C4-2B (cell line): Measurements from ENCODE around the gene TRHDE.

Experiments used
- H3K27ac ChIP-seq: fragments of 450-650 bp; 2 replicates; pipeline ENCODE4 v1.5.1; 2017
- CTCF ChIP-seq: fragments of 450-650 bp; conservative IDR thresholded peaks from 2 replicates; pipeline ENCODE4 v1.5.1; 2017; ENCODE audit warnings: mild to moderate bottlenecking
- ZFX ChIP-seq: fragments of 450-650 bp; IDR thresholded peaks from 2 replicates; pipeline ENCODE4 v1.6.1; 2017

TRHDE gene

DNA sequence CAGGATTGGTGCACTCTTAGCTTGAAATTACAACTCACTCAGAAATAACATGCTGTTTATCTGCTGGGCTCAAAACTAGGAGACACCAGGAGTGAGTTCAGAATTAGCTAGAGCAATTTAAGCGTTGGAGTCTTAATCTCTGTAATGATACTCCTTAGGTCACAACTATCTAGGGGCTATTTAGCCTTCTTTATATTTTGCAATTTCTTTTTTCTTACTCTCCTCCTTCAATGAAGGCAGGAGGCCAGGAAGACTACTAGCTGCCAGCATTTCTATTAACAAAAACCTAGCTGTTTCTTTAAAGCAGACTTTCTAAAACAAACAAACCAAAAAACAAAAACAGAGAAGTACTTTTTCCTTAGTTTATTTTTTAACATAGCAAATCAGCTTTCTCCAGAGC, 226.2 kb downstream of the TRHDE start:
- TF ChIP-seq ZFX (no peak), CTCF (no peak)
- no peak overlapping the region for H3K27ac ChIP-seq

- TF ChIP-seq CTCF (no peak), ZFX (no peak)
- no peak overlapping the region for H3K27ac ChIP-seq
Measured at GRCh38 chr12:72499244-72499643, 227.1 kb downstream of the TRHDE start.

DNA sequence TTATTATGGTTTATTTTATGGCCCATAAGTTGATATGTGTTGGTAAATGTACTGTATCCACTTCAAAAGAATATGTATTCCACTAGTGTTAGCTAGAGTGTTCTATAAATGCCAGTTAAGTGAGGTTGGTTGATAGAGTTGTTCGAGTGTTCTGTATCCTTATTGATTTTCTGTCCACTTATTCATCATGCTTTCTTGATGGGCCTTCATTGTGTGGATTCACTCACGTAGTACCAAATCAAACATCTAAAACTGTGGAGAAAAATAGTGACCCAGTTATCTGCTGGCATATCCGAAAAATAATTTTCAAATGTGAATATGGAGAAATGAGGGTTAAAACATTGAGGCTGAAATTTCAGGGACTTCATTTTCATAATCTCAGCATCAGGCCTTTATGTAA, 230.4 kb downstream of the TRHDE start:
- H3K27ac ChIP-seq = no peak overlapping the region
- TF ChIP-seq CTCF (no peak), ZFX (no peak)

- TF ChIP-seq CTCF (no peak), ZFX (no peak)
- no peak overlapping the region for H3K27ac ChIP-seq
Measured at GRCh38 chr12:72505227-72505626, 233.1 kb downstream of the TRHDE start.

DNA sequence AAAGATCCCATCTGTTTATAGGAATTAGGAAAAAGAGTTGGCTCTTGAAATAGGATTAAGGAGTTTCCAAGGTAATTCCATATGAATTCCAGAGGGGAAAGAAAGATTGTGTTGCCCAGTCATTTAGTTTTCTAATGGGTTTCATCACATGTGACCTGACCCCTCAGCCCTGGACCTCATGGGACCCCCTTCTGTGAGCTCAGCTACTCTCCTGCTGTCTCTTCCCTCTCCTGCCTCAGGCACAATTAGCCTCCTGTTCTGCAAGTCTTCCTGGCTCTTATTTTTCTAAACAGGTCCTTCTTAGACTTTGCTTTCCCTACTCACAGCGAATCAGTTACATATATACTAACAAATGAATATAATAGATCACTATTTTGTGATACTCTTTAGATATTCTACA, 237.7 kb downstream of the TRHDE start:
- no peak overlapping the region for H3K27ac ChIP-seq
- TF ChIP-seq CTCF = no peak
- TF ChIP-seq ZFX = no peak

DNA sequence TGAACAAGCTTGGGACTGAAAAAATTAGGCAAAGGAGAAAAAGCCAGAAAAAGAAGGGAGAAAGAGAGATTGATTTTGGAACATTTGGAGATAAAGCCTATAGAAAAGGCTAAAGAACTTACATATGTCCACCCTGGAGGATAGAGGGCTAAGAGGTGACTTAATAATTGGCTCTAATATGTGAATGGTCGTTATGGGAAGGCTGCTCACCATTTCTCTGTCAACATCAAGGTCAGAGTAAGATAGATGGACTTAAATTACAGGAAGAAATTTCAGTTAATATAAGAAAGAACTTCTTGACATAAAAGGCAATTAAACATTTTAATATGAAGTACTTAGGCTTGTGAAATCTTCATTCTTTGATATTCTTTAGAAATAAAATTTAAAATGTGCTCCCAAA, 238.6 kb downstream of the TRHDE start:
- TF ChIP-seq CTCF (no peak), ZFX (no peak)
- H3K27ac ChIP-seq = no peak overlapping the region

DNA sequence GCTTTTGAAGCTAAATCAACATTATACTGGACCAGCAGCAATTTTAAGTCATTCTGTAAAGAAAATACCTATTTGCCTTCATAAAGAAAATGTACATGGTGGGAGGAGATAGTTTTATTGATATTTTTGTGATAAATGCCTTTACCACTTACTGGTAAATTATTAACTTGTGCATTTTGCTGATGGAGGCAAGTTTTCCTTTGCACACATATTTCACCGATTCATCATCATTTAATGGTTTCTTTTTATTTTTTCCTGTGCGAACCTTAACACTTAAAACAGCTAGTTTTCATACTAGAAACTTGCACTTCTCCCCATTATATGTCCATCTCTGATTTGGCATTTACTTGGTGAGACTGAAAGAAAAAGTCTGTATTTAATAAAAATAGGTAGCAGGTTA, 239.3 kb downstream of the TRHDE start:
- TF ChIP-seq CTCF = no peak
- no peak for TF ChIP-seq ZFX
- no peak overlapping the region for H3K27ac ChIP-seq
